ENCODE measurements around the gene KCNB1.
A peak's percentile ranks its signal among the peaks of the same experiment; 100 is the strongest.

Gene KCNB1

DNA sequence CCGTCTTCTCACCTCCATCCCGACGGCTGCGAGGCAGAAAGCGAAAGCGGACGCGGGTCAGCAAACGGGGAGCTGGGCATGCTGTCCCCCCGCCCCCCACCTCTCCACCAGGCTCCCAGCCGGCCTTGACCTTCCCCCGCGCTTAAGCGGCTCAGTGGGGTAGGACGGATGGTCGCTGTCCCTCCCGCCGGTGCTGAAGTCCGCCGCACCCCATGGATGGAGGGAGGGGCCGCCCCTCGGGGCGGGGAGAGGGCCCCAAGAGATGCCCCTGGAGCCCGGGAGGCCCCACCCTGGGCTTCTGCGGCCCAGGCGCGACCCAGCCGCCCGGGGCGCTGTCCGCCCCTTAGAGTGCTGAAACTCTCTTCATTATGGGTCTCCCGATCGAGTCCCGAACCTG lies at the start of gene KCNB1:
TSS of gene KCNB1 (minus strand) at position 48 of the 397 bp plus-strand sequence. CDS start 188 bp downstream, outside the sequence.
- no peak for DNase-seq

DNA sequence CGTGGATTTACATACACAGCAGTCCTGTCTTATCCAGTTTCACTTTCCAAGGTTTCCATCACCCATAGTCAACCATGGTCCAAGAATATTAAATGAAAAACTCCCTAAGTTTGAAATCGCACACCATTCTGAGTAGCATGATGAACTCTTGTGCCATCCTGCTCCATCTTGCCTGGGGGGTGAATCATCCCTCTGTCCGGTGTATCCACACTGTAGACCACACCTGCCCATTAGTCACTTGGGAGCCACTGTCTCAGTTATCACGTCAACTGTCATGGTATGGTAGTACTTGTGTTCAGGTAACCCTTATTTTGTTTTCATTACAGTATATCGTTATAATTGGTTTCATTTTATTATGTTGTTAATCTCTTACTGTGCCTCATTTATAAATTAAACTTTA lies 47.0 kb upstream of the KCNB1 start:
- no peak for DNase-seq

DNA sequence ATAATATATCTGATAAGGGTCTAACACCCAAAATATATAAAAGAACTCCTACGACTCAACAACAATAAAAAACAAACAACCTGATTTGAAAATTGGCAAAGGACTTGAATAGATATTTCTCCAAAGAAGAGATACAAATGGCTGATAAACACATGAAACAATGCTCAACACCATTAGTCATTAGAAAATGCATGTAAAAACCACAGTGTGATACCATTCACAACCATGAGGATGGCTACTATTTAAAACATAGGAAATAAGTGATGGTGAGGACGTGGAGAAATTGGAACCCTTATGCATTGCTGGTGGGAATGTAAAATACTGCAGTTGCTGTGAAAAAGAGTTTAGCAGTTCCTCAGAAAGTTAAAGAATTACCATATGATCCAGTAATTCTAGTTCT lies 44.1 kb upstream of the KCNB1 start:
- DNase-seq, result no peak

DNA sequence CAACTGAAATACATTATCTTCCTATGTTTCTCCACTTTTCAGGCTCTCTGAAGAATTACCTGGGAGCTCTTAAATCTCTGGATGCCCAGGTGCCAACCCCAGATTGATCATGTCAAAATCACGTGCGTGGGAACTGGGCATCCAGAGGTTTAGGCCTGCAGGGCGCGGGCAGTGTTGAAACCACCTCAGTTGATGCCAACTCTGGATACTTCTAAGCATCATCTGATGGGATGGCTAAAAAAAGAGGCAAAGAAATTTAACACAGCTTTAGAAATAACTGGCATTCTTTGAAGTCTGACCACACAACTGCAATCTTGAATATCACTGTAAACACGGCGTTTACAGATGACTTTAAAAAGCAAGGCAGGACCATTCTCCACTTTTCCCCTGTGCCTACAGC lies 43.6 kb upstream of the KCNB1 start:
- DNase-seq, result no peak

DNA sequence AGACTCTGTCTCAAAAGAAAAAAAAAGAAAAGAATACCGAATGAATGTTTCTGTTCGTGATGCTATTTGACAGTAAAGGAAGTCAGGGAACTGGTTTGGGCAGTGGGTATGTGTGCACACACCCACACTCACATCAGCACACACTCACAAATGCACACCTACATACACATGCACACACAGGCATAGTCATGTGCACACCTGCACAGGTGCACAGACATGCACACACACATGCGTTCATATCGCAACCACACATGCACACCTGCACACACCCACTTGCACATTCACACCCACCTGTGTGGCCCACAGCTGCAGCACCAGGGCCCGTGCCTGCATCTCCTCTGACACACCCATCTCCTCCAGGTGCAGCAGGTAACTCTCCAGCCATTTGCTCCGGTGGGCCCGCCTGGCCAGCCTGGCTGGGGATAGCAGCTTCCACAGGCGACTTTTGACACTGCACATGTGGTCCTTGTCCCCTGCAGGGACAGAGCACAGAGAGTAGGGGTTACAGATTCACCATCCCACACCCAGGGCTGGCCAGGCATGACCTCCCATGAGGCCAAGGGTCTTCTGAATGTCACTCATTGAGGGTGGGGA lies 41.4 kb upstream of the KCNB1 start:
- no peak for DNase-seq

DNA sequence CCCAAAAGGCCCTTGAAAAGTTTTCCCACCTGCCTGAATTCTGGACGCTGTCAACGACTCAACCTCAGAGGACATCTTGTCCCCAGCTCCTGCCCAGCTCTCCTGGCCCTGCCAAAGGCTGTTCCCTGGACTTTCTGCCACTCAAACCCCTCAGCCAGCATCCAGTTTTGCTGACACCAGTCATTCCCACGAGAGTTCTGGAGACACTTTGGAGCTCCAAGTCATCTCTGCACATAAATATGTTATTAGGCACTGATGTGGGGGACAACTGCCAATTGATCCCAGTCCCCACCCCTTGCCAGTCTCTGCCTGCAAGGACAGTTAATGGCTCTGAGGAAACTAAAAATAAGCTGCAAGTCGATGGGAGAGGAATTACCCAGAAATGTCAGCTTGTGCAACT lies 38.9 kb upstream of the KCNB1 start:
- DNase-seq, result no peak

DNA sequence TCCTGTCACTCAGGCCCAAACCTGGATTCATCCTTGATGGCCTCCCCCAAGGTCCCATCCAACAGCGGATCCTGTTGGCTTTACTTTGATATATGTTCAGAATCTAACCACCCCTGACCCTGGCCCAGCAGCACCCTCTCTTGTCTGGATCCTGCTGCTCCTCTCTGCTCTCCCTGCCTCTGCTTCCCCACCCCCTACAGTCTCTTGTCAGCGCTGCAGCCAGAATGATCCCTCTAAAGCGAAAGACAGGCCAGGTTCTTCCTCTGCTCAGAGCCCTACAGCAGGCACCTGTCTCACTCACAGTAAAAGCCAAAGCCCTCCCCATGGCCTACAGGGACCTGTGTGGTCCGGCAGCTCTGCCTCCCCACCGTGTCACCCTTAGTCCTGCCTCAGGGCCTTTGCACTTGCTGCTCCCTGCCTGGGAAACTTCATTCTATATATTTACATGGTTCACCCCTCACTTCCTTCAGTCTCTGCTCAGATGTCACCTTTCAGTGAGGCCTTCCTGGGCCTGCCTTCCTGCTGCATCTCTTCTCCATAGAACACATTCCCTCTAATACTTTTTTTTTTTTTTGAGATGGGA lies 37.4 kb upstream of the KCNB1 start:
- DNase-seq, result no peak

DNA sequence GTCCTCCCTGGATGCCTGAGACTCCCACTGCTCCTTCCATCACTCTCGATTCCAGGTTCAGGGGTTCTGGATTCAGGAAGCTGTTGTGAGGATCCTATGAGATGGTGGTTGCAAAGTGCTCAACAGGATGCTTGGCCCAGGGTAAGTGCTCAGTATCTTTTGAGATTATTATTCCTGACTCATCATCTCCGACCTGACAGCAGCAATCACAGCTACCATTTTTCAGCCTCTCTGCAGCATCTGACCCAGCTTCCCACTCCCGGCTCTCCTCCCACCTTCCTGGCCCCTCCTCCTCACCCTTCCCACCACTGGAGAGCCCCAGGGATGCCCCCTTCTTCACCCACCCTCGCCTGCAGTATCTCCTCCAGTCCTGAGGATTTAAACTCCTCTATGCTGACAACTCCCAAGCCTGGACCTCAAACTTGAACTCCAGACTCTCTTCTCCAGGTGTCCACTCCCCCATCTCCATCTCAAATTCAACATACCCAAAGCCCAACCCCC lies 36.8 kb upstream of the KCNB1 start:
- DNase-seq, result no peak

DNA sequence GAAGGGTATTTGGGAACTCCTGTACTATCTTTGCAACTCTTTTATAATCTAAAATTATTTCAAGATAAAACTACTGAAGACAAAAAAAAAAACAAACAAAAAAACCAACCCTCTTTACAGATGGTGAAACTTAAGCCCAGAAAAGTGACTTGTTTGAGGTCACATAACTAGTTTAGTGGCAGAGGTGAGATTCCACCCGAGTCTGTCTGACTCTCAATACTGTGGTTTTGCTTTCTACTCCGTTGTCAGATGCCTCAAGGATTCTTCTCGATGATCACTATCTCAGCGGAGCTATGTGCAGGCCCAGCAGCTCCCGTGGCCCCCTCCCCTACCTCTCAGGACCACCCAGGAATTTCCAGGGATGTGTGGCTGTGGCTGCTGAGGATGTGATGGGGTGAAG lies 36.1 kb upstream of the KCNB1 start:
- DNase-seq, result no peak

DNA sequence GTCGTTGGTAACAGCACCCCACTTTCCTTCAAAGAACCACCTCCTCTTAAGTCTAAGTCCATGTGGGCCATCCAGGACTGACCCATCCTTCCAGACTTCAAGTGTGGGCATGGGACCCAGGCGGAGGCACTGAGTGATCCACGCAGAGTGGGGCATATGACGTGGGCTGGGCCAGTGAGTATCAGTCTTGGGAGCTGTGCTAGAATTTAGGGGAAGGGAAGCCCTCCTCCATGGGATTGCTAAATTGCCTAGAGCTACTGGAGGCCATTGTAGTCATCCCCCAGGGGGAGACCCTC lies 35.3 kb upstream of the KCNB1 start:
- DNase-seq, result no peak

DNA sequence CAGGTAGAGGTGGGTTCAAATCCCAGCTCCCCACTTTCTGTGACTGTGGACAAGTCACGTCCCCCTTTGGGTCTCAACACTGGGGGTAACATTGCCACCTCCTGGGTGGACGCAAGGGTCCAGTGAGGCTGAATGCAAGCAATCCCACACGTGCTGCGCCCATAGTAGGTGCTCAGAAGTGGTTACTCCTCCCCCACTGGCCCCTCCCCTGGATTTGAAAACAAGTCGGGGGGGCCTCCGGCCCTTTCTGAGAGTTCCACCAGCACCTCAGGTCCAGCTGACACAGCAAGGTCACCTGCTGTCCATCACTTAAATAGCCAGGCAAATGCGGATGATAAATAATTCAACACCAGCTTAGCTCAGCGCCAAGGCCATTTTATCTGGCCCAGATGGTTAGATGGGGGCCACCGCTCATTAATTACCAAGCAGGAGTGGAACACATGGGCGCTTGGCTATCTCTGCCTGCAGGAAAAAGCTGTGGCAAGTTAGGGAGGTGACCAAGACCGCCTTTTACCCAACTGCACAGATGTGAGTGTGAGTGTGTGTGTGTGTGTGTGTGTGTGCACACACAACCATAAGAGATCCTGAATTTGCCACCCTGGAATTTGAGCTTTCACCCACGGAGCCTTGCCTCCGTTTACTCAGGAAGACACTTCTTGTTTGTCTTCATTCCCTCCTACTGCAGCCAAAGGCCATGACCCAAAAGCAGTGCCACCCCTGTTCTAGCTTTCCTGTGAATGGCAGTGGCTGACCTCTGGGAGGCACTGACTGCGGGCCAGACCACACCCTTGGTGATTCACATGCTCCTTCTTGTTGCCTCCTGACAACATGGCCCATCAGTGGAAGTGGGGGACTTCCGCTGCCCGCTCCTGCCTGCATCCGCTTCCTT lies 34.7 kb upstream of the KCNB1 start:
- DNase-seq, result peak; percentile 33 to 72

DNA sequence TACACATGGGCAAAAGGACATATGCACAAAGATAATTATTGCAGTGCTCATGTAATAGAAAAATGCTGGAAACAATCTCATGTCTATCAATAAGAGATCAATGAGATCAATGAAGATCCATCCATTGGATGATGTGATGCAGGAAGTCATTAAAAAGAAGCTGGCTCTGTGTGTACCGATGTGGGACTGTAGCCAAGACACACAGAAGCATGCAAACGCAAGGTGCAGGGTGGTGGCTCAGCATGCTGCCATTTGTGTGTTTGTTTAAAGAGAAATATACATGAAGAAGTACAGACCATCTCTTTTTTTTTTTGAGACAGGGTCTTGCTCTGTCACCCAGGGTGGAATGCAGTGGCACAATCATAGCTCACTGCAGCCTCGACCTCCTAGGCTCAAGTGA lies 33.1 kb upstream of the KCNB1 start:
- DNase-seq, result no peak

DNA sequence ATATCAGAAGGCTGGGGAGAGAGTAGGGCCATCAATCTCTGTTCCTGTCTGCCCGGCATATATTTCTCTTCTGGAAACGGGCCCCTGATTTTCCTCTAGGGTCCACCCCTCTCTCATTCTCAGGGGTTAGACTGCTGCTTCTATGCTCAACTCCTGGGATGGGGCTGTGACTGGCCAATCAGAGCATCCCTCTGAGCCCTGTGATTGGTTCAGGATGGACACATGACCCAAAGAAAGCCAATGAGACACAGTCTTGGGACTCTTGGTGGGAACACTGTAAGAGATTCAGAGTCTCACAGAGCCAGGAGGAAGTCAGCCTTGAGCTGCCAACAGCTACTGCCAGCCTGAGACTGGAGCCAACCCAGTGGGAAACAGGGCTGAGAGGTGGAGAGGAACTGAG lies 31.0 kb upstream of the KCNB1 start:
- DNase-seq, result no peak

DNA sequence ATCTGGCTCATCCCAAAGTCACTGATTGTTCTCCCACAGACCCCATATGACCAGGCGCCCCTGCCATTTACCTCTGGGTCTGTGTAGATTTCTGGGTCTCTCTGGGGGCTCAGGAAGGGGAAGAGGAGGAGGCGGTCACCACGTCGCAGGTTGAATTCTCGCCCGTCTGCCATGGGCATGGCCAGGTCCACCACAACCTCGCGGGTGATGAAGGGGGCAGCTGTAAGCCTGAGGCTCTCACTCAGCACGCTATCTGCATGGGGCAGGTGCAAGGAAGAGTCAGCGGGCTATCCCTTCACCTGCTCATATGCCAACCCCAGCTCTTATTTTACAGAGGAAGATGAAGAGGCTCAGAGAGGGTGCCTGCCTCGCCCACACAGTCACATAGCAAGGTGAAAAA lies 30.5 kb upstream of the KCNB1 start:
- no peak for DNase-seq

DNA sequence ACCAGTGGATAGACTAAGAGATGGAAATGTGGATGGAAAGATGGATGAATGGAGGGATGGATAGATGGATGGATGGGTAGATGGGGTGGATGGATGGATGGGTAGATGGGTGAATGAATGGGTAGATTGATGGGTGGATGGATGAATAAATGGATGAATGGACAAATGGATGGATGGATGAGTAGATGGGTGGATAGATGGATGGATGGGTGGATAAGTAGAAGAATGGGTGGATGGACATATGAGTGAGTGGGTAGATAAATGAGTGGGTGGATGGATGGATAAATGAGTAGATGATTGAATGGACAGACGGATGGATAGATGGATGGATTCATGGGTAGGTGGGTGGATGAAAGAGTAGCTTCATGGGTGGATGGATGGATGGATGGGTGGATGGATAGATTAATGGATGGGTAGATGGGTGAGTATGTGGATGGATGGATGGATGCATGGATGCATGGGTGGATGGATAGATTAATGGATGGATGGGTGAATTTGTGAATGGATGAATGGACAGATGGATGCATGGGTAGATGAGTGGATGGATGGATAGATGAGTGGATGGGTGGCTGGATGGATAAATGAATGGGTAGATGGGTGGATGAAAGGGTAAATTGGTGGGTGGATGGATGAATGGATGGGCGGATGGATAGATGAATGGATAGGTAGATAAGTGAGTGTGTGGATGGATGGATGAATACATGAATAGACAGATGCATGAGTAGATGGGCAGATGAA lies 29.5 kb upstream of the KCNB1 start:
- DNase-seq, result no peak

DNA sequence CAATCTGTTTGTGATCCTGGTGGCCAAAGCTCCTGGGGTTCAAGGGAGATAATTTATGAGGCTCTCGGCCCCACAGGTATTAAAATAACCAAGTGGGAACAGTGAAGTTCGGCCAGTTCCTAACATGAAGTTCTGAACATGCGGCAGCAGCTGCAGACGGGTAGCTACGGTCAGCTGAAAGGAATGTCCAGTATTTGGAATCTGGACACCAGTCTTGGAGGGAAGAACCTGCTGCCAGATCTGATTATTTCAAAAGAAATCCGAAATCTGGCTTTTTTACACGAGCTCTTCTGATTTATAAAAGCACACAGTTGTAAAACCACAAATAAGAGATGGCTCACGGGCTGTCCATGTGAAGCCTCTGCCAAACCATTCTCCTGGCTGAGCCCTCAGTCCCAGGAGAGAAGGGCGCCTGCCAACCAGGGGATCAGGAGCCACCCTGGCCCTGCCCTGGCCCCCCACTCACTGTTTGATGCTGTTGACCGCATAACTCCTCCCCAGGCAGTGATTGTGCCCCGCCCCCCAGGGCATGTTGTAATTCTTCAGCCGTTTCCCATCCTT lies 28.2 kb upstream of the KCNB1 start:
- no peak for DNase-seq

DNA sequence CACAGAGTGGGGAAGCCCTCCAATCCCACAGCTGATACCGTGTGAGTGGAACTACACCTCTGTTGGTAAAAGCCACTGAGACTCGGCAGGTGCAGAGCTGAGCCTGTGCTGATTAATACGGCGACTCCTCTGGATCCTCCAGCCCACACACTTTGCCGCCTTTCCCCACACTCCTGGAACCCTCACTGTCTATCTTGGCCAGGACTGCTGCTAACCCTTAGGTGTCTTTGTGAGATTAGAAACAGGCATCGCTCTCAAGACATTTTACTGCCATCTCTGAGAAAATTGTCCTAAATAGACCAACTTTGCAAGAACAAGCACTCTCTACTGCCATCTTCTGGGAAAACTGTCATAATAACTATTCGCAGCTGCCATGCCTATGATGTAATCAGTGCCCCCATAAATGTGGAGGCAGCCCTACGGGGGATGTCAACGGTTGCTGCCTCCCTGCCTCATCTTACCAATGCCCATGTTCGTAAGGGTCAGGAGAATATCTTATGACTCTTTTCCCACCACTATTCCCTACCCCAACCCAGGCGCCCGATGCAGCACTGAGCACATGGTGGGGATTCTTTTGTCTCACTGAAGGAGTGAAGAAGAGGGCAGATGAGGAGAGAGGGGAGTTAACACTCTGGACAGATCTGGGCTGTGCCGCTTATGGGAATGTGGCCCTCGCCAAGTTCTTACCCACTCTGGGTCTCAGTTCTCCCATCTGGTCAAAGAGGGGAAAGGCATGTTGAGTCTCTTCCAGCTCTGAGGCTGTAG lies 26.1 kb upstream of the KCNB1 start:
- DNase-seq, result peak; percentile 34 to 76

DNA sequence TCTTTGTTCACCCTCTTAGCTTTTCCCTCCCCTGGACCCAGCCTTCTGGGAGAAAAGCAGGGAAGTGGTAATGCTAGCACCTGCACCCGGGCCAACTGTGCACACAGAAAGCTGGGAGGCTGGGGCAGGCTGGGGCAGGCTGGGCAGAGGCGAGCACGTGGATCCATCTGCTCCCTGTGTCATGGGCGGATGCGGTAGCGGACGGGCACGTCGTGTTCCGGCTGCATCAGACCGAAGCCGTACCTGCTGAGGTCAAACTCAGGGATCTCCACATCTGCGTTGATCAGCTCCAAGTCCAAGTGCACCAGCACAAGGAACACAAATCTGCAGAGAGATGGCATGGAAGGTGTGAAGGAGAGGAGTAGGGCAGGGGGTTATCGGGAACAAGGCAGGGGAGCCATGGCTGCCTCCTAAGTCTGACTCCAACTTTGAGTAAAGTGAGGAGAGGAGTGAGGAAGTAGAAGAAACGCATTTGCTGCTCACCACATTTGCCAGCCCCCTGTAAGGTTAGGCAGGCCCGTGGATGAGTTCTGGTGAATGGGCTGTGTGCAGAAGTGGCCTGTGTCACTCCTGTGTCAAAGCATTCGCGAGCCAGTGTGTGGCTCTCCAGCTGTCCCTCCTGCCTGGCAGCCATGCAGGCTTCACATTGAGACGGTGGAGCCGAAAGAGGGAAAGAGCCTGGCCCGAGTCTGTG lies 25.4 kb upstream of the KCNB1 start:
- peak in 1 of 2 experiments; percentile 24 for DNase-seq

DNA sequence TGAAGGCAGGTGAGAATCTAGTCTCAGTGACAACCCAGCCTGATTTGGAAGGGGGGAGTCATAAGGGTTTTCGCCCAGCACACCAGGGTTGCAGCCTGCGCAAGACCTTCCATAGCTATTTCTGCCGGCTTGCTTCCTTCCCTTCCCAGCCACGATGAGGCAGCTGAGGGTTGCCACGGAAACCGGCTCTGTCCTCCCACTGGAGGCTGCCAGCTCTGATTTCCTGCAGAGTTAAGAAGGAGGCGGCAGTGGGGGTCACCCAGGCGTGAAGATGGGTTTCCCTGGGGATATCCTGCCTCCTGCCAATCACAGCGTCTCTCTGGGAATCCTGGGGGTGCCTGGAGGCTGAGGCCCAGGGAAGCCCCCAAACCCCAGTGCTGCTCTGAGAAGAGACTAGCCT lies 23.1 kb upstream of the KCNB1 start:
- peak; percentile 63 to 83 for DNase-seq

DNA sequence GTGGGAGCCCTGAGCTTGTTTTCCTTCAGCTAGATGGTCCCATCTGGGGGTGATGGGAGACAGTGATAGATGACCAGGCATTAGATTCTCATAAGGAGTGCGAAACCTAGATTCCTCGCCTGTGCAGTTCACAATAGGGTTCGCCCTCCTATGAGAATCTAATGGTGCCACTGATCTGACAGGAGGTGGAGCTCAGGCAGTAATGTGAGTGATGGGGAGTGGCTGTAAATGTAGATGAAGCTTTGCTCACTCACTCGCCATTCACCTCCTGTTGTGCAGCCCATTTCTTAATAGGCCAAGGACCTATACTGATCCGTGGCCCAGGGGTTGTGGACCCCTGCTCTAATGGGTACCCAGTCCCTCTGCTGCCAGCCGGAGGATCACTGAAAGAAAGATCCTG lies 20.7 kb upstream of the KCNB1 start:
- DNase-seq, result no peak

DNA sequence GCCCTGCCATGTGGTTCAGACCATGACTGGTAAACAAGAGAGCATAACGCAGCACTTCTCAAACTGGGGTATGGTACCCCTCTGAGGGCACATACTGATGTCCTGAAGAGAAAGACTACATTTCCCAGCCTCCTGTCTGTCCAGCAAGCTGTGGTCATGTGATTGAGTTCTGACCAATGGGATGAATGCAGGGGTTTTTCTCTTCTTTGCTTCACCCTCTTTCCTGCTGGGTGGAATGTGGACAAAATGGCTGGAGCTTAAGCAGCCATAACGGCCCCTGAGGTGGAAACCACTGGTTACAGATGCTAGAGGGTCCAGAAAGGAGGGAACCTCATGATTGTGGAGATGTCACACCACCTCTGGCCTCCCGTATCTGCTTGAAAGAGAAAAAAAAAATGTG lies 19.4 kb upstream of the KCNB1 start:
- DNase-seq, result peak in 1 of 2 experiments; percentile 4

DNA sequence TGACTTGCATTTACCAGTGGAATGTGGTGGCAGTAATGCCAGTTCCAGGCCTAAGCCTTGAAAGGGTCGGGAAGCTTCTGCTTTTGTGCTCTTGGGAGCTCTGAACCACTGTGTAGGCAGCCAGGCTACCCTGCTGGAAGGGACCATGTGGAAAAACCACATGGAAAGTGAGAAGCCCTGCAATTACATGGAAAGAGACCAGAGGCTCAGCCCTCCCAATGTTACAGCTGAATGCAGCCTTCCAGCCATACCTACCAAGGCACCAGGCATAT lies 14.9 kb upstream of the KCNB1 start:
- no peak for DNase-seq
